Gastrocnemius medialis (tissue), 4 donors: Measurements from ENCODE around the gene KIRREL3.

ENCODE experiments used
- CTCF ChIP-seq, 5 experiments: fragments of 450-650 bp in 3 of 5; fragments of 200-600 bp in 2 of 5; sonication (generic) in 2 of 5; IDR thresholded peaks in 4 of 5; conservative IDR thresholded peaks in 1 of 5; 1 replicate in 4 of 5; 2 replicates in 1 of 5; pipeline ENCODE4 v1.5.1; 2016 to 2019; ENCODE audit warnings: antibody characterized with exemption in 5 of 5, mild to moderate bottlenecking in 3 of 5, moderate library complexity in 3 of 5
- POLR2A ChIP-seq, 2 donors: fragments of 450-650 bp; IDR thresholded peaks; one replicate each; pipeline ENCODE4 v1.6.1; 2017; ENCODE audit warnings: antibody characterized with exemption in 2 of 2, mild to moderate bottlenecking in 2 of 2, moderate library complexity in 2 of 2

DNA sequence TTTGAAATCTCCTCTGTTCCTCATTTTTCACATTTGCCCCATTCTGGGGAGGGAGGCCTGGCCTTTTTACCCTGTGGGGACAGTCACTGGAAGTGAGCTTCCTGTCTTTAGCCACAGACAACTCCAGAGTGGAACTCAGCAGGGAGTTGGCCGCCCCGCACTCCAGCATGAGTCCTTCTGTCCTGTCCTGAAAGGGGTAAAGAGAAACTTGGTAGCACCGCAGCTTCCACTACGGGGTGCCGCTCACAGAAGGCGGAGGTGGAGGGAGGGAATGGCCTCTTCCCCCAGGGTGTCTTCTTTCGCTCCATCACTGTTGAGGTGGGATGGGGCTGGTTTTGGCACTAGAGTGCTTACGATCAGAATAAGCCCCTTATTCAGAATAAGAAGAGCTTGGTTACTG is 512.9 kb downstream of the KIRREL3 start:
- TF ChIP-seq CTCF (IDR thresholded peaks at IDR 0.05 in 4 of 5, conservative IDR thresholded peaks at IDR 0.05 in 1 of 5) (no peak), POLR2A (IDR thresholded peaks at IDR 0.05) (no peak)
